Gastroesophageal sphincter (tissue), 3 donors: Measurements from ENCODE around the gene CDK5.

Experiments used
- POLR2A ChIP-seq, 2 donors: fragments of 450-650 bp; IDR thresholded peaks; one replicate each; pipeline ENCODE4 v1.6.1; 2017; ENCODE audit warnings: antibody characterized with exemption in 2 of 2, mild to moderate bottlenecking in 2 of 2, moderate library complexity in 1 of 2
- TF ChIP-seq, protein P1 (sequence below), 4 experiments: fragments of 200-600 bp in 2 of 4; fragments of 450-650 bp in 2 of 4; sonication (generic) in 1 of 4; IDR thresholded peaks; one replicate each; pipeline ENCODE4 v1.5.1; 2017 to 2019; ENCODE audit warnings: antibody characterized with exemption in 4 of 4, mild to moderate bottlenecking in 2 of 4, moderate library complexity in 2 of 4

GRCh38 chr7:151019130-151019447 is 38.6 kb downstream of the CDK5 start:
- TF ChIP-seq, protein P1, sequence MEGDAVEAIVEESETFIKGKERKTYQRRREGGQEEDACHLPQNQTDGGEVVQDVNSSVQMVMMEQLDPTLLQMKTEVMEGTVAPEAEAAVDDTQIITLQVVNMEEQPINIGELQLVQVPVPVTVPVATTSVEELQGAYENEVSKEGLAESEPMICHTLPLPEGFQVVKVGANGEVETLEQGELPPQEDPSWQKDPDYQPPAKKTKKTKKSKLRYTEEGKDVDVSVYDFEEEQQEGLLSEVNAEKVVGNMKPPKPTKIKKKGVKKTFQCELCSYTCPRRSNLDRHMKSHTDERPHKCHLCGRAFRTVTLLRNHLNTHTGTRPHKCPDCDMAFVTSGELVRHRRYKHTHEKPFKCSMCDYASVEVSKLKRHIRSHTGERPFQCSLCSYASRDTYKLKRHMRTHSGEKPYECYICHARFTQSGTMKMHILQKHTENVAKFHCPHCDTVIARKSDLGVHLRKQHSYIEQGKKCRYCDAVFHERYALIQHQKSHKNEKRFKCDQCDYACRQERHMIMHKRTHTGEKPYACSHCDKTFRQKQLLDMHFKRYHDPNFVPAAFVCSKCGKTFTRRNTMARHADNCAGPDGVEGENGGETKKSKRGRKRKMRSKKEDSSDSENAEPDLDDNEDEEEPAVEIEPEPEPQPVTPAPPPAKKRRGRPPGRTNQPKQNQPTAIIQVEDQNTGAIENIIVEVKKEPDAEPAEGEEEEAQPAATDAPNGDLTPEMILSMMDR (IDR thresholded peaks at IDR 0.05) = no peak
- TF ChIP-seq POLR2A (IDR thresholded peaks at IDR 0.05) = no peak
